C4-2B (cell line): ENCODE data around the gene CWC27.

Source experiments
- ZFX ChIP-seq: fragments of 450-650 bp; IDR thresholded peaks from 2 replicates; pipeline ENCODE4 v1.6.1; 2017
- TF ChIP-seq, protein P1 (sequence below): fragments of 450-650 bp; conservative IDR thresholded peaks from 2 replicates; pipeline ENCODE4 v1.5.1; 2017; ENCODE audit warnings: mild to moderate bottlenecking

DNA sequence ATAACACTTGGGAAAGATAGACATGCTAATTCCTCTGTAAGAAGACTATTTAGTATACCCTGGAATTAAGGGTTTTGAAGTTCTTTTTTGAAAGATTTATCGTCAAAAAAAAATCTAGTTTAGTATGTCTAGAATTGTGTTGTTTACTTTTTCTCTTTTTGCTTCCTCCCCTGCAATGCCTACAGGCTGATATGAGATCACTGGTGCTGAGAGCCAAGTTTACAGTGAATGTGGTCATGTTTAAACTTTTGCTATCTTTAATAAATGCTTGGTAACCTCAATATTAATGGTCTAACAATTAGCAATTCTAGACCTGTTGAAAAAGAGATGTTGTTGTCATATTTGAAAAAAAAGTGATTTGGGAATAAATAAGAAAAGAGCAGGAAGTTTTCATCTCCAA is 86.1 kb downstream of the CWC27 start:
- TF ChIP-seq, protein P1, sequence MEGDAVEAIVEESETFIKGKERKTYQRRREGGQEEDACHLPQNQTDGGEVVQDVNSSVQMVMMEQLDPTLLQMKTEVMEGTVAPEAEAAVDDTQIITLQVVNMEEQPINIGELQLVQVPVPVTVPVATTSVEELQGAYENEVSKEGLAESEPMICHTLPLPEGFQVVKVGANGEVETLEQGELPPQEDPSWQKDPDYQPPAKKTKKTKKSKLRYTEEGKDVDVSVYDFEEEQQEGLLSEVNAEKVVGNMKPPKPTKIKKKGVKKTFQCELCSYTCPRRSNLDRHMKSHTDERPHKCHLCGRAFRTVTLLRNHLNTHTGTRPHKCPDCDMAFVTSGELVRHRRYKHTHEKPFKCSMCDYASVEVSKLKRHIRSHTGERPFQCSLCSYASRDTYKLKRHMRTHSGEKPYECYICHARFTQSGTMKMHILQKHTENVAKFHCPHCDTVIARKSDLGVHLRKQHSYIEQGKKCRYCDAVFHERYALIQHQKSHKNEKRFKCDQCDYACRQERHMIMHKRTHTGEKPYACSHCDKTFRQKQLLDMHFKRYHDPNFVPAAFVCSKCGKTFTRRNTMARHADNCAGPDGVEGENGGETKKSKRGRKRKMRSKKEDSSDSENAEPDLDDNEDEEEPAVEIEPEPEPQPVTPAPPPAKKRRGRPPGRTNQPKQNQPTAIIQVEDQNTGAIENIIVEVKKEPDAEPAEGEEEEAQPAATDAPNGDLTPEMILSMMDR: no peak
- TF ChIP-seq ZFX: no peak
